ENCODE data around the gene ABRAXAS1.
A peak's percentile ranks its signal among the peaks of the same experiment; 100 is the strongest.

The ABRAXAS1 gene

GRCh38 chr4:83449009-83449408 lies 35.9 kb downstream of the ABRAXAS1 start:
- DNase-seq, result no peak

- DNase-seq, result no peak
Measured at GRCh38 chr4:83440899-83441298, 44.0 kb downstream of the ABRAXAS1 start.

- no peak for DNase-seq
Measured at GRCh38 chr4:83440148-83440814, 44.6 kb downstream of the ABRAXAS1 start.

GRCh38 chr4:83438719-83439118 lies 46.2 kb downstream of the ABRAXAS1 start:
- DNase-seq, result no peak

GRCh38 chr4:83436680-83437079 lies 48.2 kb downstream of the ABRAXAS1 start:
- DNase-seq, result no peak

GRCh38 chr4:83431200-83431599 lies 53.7 kb downstream of the ABRAXAS1 start:
- no peak for DNase-seq

GRCh38 chr4:83418211-83418610 lies 66.7 kb downstream of the ABRAXAS1 start:
- DNase-seq, result no peak

GRCh38 chr4:83417566-83417965 lies 67.3 kb downstream of the ABRAXAS1 start:
- DNase-seq, result no peak

- DNase-seq, result peak; percentile 1
Measured at GRCh38 chr4:83413676-83414075, 71.2 kb downstream of the ABRAXAS1 start.
